Measurements from ENCODE around the gene OR52E4.

DNA sequence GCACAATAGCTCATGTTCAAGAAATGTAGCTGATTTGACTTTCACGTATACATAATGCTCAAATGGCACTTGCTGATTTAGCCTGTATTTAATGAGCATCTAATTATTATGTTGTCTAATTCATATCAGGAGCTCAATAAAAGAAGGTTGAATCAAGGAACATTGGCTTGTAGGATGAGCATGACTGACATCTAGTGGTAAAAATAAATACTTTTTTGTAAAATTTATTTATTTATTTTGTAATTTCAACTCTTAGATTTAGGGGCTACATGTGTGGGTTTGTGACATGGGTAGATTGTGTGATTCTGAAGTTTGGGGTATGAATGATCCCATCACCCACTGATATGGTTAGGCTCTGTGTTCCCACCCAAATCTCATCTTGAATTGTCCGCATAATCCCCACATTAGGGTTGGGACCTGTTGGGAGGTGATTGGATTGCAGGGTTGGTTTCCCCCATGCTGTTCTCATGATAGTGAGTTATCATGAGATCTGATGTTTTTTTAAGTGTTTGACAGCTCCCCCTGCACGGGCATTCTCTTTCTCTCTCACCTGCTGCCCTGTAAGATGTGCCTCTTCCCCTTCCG is 10.9 kb downstream of the OR52E4 start:
- TF ChIP-seq, protein P1, sequence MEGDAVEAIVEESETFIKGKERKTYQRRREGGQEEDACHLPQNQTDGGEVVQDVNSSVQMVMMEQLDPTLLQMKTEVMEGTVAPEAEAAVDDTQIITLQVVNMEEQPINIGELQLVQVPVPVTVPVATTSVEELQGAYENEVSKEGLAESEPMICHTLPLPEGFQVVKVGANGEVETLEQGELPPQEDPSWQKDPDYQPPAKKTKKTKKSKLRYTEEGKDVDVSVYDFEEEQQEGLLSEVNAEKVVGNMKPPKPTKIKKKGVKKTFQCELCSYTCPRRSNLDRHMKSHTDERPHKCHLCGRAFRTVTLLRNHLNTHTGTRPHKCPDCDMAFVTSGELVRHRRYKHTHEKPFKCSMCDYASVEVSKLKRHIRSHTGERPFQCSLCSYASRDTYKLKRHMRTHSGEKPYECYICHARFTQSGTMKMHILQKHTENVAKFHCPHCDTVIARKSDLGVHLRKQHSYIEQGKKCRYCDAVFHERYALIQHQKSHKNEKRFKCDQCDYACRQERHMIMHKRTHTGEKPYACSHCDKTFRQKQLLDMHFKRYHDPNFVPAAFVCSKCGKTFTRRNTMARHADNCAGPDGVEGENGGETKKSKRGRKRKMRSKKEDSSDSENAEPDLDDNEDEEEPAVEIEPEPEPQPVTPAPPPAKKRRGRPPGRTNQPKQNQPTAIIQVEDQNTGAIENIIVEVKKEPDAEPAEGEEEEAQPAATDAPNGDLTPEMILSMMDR (conservative IDR thresholded peaks at IDR 0.05; ENCODE audit: low read depth, low read length): peak; percentile 31; the same call in 1 of the 2 replicates
- no peak for TF ChIP-seq EZH2 (IDR thresholded peaks at IDR 0.05; ENCODE audit: low read length, unreplicated experiment)
